Activated CD4-positive, alpha-beta T cell treated with anti-CD3 and anti-CD28 coated beads, Interleukin-2, Interleukin-4, amounts not matched to agents 100 ng/mL and 50 ng/mL, durations not matched to agents 16 hours and 8 hours (primary cell): Measurements from ENCODE around the gene TMC8.
"Not testable (repeated sequence)": the region's sequence is repeated elsewhere in the genome, so short reads cannot be mapped to it uniquely, and the experiment has no call there.

Experiments
- DNase-seq: peaks from one replicate; pipeline ENCODE4 v3.0.0-alpha.2; 2020; ENCODE audit warnings: low spot score

The TMC8 gene

GRCh38 chr17:78154903-78155811, 24.6 kb downstream of the TMC8 start:
- DNase-seq: peak; percentile 39

- DNase-seq: peak; percentile 56
Observed at GRCh38 chr17:78159575-78160158, 29.1 kb downstream of the TMC8 start.

GRCh38 chr17:78163881-78164747, 33.5 kb downstream of the TMC8 start:
- no peak for DNase-seq

- no peak for DNase-seq
Observed at GRCh38 chr17:78164748-78165607, 34.4 kb downstream of the TMC8 start.

GRCh38 chr17:78166416-78166815, 35.8 kb downstream of the TMC8 start:
- DNase-seq: no peak

GRCh38 chr17:78168242-78168902, 37.8 kb downstream of the TMC8 start, which contains the start of gene SYNGR2:
Gene SYNGR2, plus strand, starts transcription at chr17:78168581. Its CDS starts 36 bp downstream, at chr17:78168617.
- peak; percentile 88 for DNase-seq

- DNase-seq: peak; percentile 45
Observed at GRCh38 chr17:78168903-78169793, 38.6 kb downstream of the TMC8 start.

GRCh38 chr17:78170692-78171590, 40.4 kb downstream of the TMC8 start:
- no peak for DNase-seq

- DNase-seq: not testable (repeated sequence)
Observed at GRCh38 chr17:78171591-78172248, 41.1 kb downstream of the TMC8 start.

GRCh38 chr17:78172249-78173051, 41.9 kb downstream of the TMC8 start:
- no peak for DNase-seq

- no peak for DNase-seq
Observed at GRCh38 chr17:78173097-78173715, 42.6 kb downstream of the TMC8 start.

- no peak for DNase-seq
Observed at GRCh38 chr17:78174346-78174869, 43.8 kb downstream of the TMC8 start.

GRCh38 chr17:78174870-78175642, 44.5 kb downstream of the TMC8 start:
- no peak for DNase-seq

- DNase-seq: no peak
Observed at GRCh38 chr17:78175643-78175981, 45.0 kb downstream of the TMC8 start.

GRCh38 chr17:78176548-78177025, 46.0 kb downstream of the TMC8 start:
- DNase-seq: peak; percentile 81

GRCh38 chr17:78179372-78179771, 48.8 kb downstream of the TMC8 start:
- DNase-seq: no peak
